Smooth muscle cell (in vitro differentiated cells): ENCODE data around the gene CLK2. TPM values are rescaled to one million over a fixed set of nuclear protein-coding genes. Genes with fewer than 3 reads are reported as not detected.
"Not testable (repeated sequence)": the region's sequence is repeated elsewhere in the genome, so short reads cannot be mapped to it uniquely, and the experiment has no call there.

ENCODE experiments used
- DNase-seq: peaks from one replicate; lab custom pipeline; 2025; ENCODE audit not compliant: unreplicated experiment; lab: John Stamatoyannopoulos, UW
- H2AFZ ChIP-seq: fragments of 200-600 bp; sonication (generic); 2 replicates; pipeline ENCODE4 v1.6.0; 2016; ENCODE audit warnings: antibody characterized with exemption, low read depth, mild to moderate bottlenecking
- H3F3A ChIP-seq: fragments of 200-600 bp; sonication (generic); 2 replicates; pipeline ENCODE4 v1.6.0; 2017; ENCODE audit warnings: antibody characterized with exemption, low read depth
- H3K27ac ChIP-seq: fragments of 200-600 bp; sonication (generic); 2 replicates; pipeline ENCODE4 v1.5.1; 2016; ENCODE audit warnings: low read depth, mild to moderate bottlenecking
- H3K27me3 ChIP-seq: fragments of 200-600 bp; sonication (generic); 2 replicates; pipeline ENCODE4 v1.6.1; 2016; ENCODE audit warnings: low read depth, mild to moderate bottlenecking
- H3K36me3 ChIP-seq: fragments of 200-600 bp; sonication (generic); 2 replicates; pipeline ENCODE4 v1.5.1; 2016; ENCODE audit warnings: low read depth
- H3K4me1 ChIP-seq: fragments of 200-600 bp; sonication (generic); 2 replicates; pipeline ENCODE4 v1.5.1; 2016; ENCODE audit warnings: low read depth
- H3K4me2 ChIP-seq: fragments of 200-600 bp; sonication (generic); 2 replicates; pipeline ENCODE4 v1.6.0; 2016; ENCODE audit warnings: mild to moderate bottlenecking
- H3K4me3 ChIP-seq: fragments of 200-600 bp; sonication (generic); 2 replicates; pipeline ENCODE4 v1.5.1; 2016; ENCODE audit warnings: mild to moderate bottlenecking
- H3K79me2 ChIP-seq: fragments of 200-600 bp; sonication (generic); 2 replicates; pipeline ENCODE4 v1.6.0; 2016; ENCODE audit warnings: low read depth, mild to moderate bottlenecking
- H3K9ac ChIP-seq: fragments of 200-600 bp; sonication (generic); 2 replicates; pipeline ENCODE4 v1.6.0; 2016; ENCODE audit warnings: low read depth
- H3K9me3 ChIP-seq: fragments of 200-600 bp; sonication (generic); replicated peaks from 2 replicates; pipeline ENCODE4 v1.5.1; 2016; ENCODE audit warnings: low read depth
- H4K20me1 ChIP-seq: fragments of 200-600 bp; sonication (generic); 2 replicates; pipeline ENCODE4 v1.6.0; 2016; ENCODE audit warnings: low read depth
- WGBS: methylation state at CpG from one replicate; pipeline ENCODE4 v1.1.7; 2016; ENCODE audit warnings: low lambda C conversion rate; 5-methylcytosine and 5-hydroxymethylcytosine counted together
- polyA plus RNA-seq: library from polyadenylated mRNA; unstranded; fragments of >200 nt; fragmentation: Nextera tagmentation; extraction: Ambion mirVana; gene quantifications from 2 replicates; pipeline ENCODE4 v1.2.1, GENCODE V29; 2016
- total RNA-seq: library from RNA; depleted of rRNA; stranded (reverse); fragments of >200 nt; gene quantifications from 2 replicates; pipeline ENCODE4 v1.2.3, GENCODE V29; 2014
- TF ChIP-seq, protein P1 (sequence below): fragments of 200-600 bp; sonication (generic); IDR thresholded peaks from 2 replicates; pipeline ENCODE4 v1.5.1; 2017; ENCODE audit warnings: borderline replicate concordance, mild to moderate bottlenecking, antibody characterized with exemption; ENCODE audit not compliant: insufficient read depth, poor library complexity, severe bottlenecking

Gene CLK2
- total and polyA plus RNA-seq, 2 experiments from 2014 or later, result 23.5 to 23.6 TPM

- Histone ChIP-seq H3K4me3 (no peak overlapping the region), H3K36me3 (no peaks in the 10 kb centered on the region), H3K4me2 (no peak overlapping the region), H3K9me3 (no peaks in the 10 kb centered on the region), H3K27ac (peak overlapping the region; percentile 6), H3K27me3 (no peaks in the 10 kb centered on the region), H4K20me1 (no peaks in the 10 kb centered on the region), H3F3A (no peaks in the 10 kb centered on the region), H3K4me1 (no peaks in the 10 kb centered on the region), H3K79me2 (no peaks in the 10 kb centered on the region), H2AFZ (no peak overlapping the region), H3K9ac (no peak overlapping the region)
- TF ChIP-seq, protein P1, sequence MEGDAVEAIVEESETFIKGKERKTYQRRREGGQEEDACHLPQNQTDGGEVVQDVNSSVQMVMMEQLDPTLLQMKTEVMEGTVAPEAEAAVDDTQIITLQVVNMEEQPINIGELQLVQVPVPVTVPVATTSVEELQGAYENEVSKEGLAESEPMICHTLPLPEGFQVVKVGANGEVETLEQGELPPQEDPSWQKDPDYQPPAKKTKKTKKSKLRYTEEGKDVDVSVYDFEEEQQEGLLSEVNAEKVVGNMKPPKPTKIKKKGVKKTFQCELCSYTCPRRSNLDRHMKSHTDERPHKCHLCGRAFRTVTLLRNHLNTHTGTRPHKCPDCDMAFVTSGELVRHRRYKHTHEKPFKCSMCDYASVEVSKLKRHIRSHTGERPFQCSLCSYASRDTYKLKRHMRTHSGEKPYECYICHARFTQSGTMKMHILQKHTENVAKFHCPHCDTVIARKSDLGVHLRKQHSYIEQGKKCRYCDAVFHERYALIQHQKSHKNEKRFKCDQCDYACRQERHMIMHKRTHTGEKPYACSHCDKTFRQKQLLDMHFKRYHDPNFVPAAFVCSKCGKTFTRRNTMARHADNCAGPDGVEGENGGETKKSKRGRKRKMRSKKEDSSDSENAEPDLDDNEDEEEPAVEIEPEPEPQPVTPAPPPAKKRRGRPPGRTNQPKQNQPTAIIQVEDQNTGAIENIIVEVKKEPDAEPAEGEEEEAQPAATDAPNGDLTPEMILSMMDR, result no peak
- DNase-seq, result no peak
- 53% methylated on average over 1 of the region's 1 CpG for WGBS
Observed at GRCh38 chr1:155219592-155220031, 53.7 kb downstream of the CLK2 start.

GRCh38 chr1:155218854-155219591 lies 54.3 kb downstream of the CLK2 start:
- H3K4me2 ChIP-seq, result no peak overlapping the region
- no peaks in the 10 kb centered on the region for H4K20me1 ChIP-seq
- H3K9ac ChIP-seq, result no peak overlapping the region

DNA sequence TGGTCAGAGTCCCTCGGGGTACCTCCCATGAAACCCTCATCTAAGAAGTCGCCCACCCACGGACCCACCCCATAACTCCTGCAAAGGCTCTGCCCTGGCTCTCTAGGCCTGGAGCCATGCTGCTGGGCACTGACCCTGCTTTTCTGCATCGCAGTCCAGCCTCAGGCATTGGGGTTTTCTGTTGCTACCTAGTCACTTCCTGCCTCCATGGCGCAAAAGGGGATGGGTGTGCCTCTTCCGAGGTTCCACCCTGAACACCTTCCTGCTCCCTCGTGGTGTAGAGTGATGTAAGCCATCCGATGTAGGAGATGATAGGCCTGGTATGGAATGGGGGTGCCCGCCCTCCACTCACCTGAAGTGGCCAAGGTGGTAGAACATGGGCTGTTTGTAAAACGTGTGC lies 58.6 kb downstream of the CLK2 start:
- not testable (repeated sequence) for H3K4me3 ChIP-seq, H3F3A ChIP-seq, H3K27me3 ChIP-seq, H2AFZ ChIP-seq, H3K36me3 ChIP-seq, H3K9me3 ChIP-seq, H3K4me1 ChIP-seq, DNase-seq, H3K79me2 ChIP-seq, H3K27ac ChIP-seq, H4K20me1 ChIP-seq, H3K4me2 ChIP-seq, H3K9ac ChIP-seq
- WGBS, result 95% methylated on average over 9 of the region's 10 CpGs

More at GRCh38 chr1:155218854-155219591, 54.3 kb downstream of the CLK2 start:
- H3K4me1 ChIP-seq, result no peaks in the 10 kb centered on the region
- 70% methylated on average over 7 of the region's 7 CpGs for WGBS
- H2AFZ ChIP-seq, result no peak overlapping the region
- TF ChIP-seq, protein P1, result no peak
- no peaks in the 10 kb centered on the region for H3F3A ChIP-seq
- H3K79me2 ChIP-seq, result no peaks in the 10 kb centered on the region
- no peaks in the 10 kb centered on the region for H3K27me3 ChIP-seq
- H3K27ac ChIP-seq, result no peak overlapping the region
- DNase-seq, result no peak
- no peak overlapping the region for H3K4me3 ChIP-seq
- no peaks in the 10 kb centered on the region for H3K9me3 ChIP-seq
- H3K36me3 ChIP-seq, result no peaks in the 10 kb centered on the region

Other genes with a start within 250 kb of the CLK2 start
- gene DCST2, start 239.7 kb downstream of the CLK2 start, total RNA-seq, result 1.1 TPM in 1 of 2 replicates, not detected in the other
- gene DCST2, start 239.7 kb downstream of the CLK2 start, polyA plus RNA-seq, result 1.2 and 1.3 TPM in 2 replicates
- not detected in 2 replicates for gene DCST1, start 239.7 kb downstream of the CLK2 start, total RNA-seq
- not detected in 2 replicates for gene DCST1, start 239.7 kb downstream of the CLK2 start, polyA plus RNA-seq
- gene ADAM15, start 222.2 kb downstream of the CLK2 start, total RNA-seq, result 29.8 and 45.4 TPM in 2 replicates
- 41.2 and 49.4 TPM in 2 replicates for gene ADAM15, start 222.2 kb downstream of the CLK2 start, polyA plus RNA-seq
- 24.2 and 27.6 TPM in 2 replicates for gene EFNA4, start 209.8 kb downstream of the CLK2 start, total RNA-seq
- 18.1 and 19.1 TPM in 2 replicates for gene EFNA4, start 209.8 kb downstream of the CLK2 start, polyA plus RNA-seq
- 5.2 and 7.1 TPM in 2 replicates for gene EFNA3, start 194.7 kb downstream of the CLK2 start, total RNA-seq
- gene EFNA3, start 194.7 kb downstream of the CLK2 start, polyA plus RNA-seq, result 9.1 and 10.0 TPM in 2 replicates
- 14.4 and 20.9 TPM in 2 replicates for gene EFNA1, start 145.6 kb downstream of the CLK2 start, total RNA-seq
- 16.4 and 53.5 TPM in 2 replicates for gene EFNA1, start 145.6 kb downstream of the CLK2 start, polyA plus RNA-seq
- gene SLC50A1, start 137.7 kb downstream of the CLK2 start, total RNA-seq, result 44.5 and 44.7 TPM in 2 replicates
- 98.0 and 109 TPM in 2 replicates for gene SLC50A1, start 137.7 kb downstream of the CLK2 start, polyA plus RNA-seq
- gene DPM3, start 133.0 kb downstream of the CLK2 start, total RNA-seq, result 51.5 and 69.1 TPM in 2 replicates
- gene DPM3, start 133.0 kb downstream of the CLK2 start, polyA plus RNA-seq, result 75.8 and 79.9 TPM in 2 replicates
- 192 and 283 TPM in 2 replicates for gene KRTCAP2, start 100.2 kb downstream of the CLK2 start, total RNA-seq
- 607 and 642 TPM in 2 replicates for gene KRTCAP2, start 100.2 kb downstream of the CLK2 start, polyA plus RNA-seq
- gene TRIM46, start 99.7 kb downstream of the CLK2 start, total RNA-seq, result 1.5 and 3.8 TPM in 2 replicates
- gene TRIM46, start 99.7 kb downstream of the CLK2 start, polyA plus RNA-seq, result 3.6 and 4.3 TPM in 2 replicates
- 17.2 and 28.5 TPM in 2 replicates for gene THBS3, start 65.6 kb downstream of the CLK2 start, total RNA-seq
- 15.7 and 20.1 TPM in 2 replicates for gene THBS3, start 65.6 kb downstream of the CLK2 start, polyA plus RNA-seq
- 45.2 and 55.4 TPM in 2 replicates for gene MTX1, start 64.8 kb downstream of the CLK2 start, total RNA-seq
- gene MTX1, start 64.8 kb downstream of the CLK2 start, polyA plus RNA-seq, result 98.4 and 109 TPM in 2 replicates
- 7.0 and 14.7 TPM in 2 replicates for gene ENTREP3, start 18.0 kb downstream of the CLK2 start, total RNA-seq
- 26.5 and 30.9 TPM in 2 replicates for gene ENTREP3, start 18.0 kb downstream of the CLK2 start, polyA plus RNA-seq
- 51.4 and 52.1 TPM in 2 replicates for gene SCAMP3, start 11.1 kb downstream of the CLK2 start, total RNA-seq
- 118 and 151 TPM in 2 replicates for gene SCAMP3, start 11.1 kb downstream of the CLK2 start, polyA plus RNA-seq
- gene HCN3, start 4.0 kb upstream of the CLK2 start, total RNA-seq, result 0.49 and 0.72 TPM in 2 replicates
- gene HCN3, start 4.0 kb upstream of the CLK2 start, polyA plus RNA-seq, result 1.2 and 1.6 TPM in 2 replicates
- 0.09 TPM in 1 of 2 replicates, not detected in the other for gene PKLR, start 27.9 kb upstream of the CLK2 start, total RNA-seq
- gene PKLR, start 27.9 kb upstream of the CLK2 start, polyA plus RNA-seq, result 0.07 TPM in 1 of 2 replicates, not detected in the other
- gene FDPS, start 35.4 kb upstream of the CLK2 start, total RNA-seq, result 104 and 136 TPM in 2 replicates
- 208 and 299 TPM in 2 replicates for gene FDPS, start 35.4 kb upstream of the CLK2 start, polyA plus RNA-seq
- gene RUSC1, start 47.4 kb upstream of the CLK2 start, total RNA-seq, result 28.6 and 28.7 TPM in 2 replicates
- gene RUSC1, start 47.4 kb upstream of the CLK2 start, polyA plus RNA-seq, result 33.2 and 42.6 TPM in 2 replicates